Muscle layer of colon (tissue), 2 donors: ENCODE results near the gene NET1.

Experiments
- H3K27ac ChIP-seq: one replicate; pipeline ENCODE4 v1.7.0; 2013; ENCODE audit warnings: low read depth, mild to moderate bottlenecking, low read length, moderate library complexity
- H3K27me3 ChIP-seq, 2 donors: one replicate each; pipeline ENCODE4 v1.7.0; 2013; ENCODE audit warnings: low read length in 2 of 2, mild to moderate bottlenecking in 2 of 2; ENCODE audit not compliant: insufficient read depth in 2 of 2, control insufficient read depth in 1 of 2
- H3K36me3 ChIP-seq: one replicate; pipeline ENCODE4 v1.7.0; 2013; ENCODE audit warnings: mild to moderate bottlenecking, low read length; ENCODE audit not compliant: insufficient read depth
- H3K4me1 ChIP-seq: one replicate; pipeline ENCODE4 v1.7.0; 2013; ENCODE audit warnings: mild to moderate bottlenecking, low read length; ENCODE audit not compliant: insufficient read depth
- H3K4me3 ChIP-seq, 2 donors: one replicate each; pipeline ENCODE4 v1.7.0; 2013; ENCODE audit warnings: low read length in 2 of 2, low read depth in 1 of 2, mild to moderate bottlenecking in 1 of 2, moderate library complexity in 1 of 2
- H3K9ac ChIP-seq: one replicate; pipeline ENCODE4 v1.7.0; 2013; ENCODE audit warnings: low read length
- H3K9me3 ChIP-seq: one replicate; pipeline ENCODE4 v1.7.0; 2013; ENCODE audit warnings: mild to moderate bottlenecking, low read length
- donor health status: abdominal sarcoma.
- donor health status: Adenocarcinoma of cecum.

The NET1 gene

GRCh38 chr10:5423771-5424170 is 11.4 kb downstream of the NET1 start:
- no peak overlapping the region for H3K4me3 ChIP-seq
- no peaks in the 10 kb centered on the region for H3K36me3 ChIP-seq
- no peak overlapping the region for H3K27ac ChIP-seq
- no peaks in the 10 kb centered on the region for H3K4me1 ChIP-seq
- H3K9me3 ChIP-seq, result no peaks in the 10 kb centered on the region
- H3K27me3 ChIP-seq, result no peaks in the 10 kb centered on the region
- H3K9ac ChIP-seq, result no peak overlapping the region

- no peak overlapping the region for H3K4me3 ChIP-seq
- no peak overlapping the region for H3K27ac ChIP-seq
- H3K4me1 ChIP-seq, result no peaks in the 10 kb centered on the region
- no peaks in the 10 kb centered on the region for H3K36me3 ChIP-seq
- no peaks in the 10 kb centered on the region for H3K27me3 ChIP-seq
- no peak overlapping the region for H3K9ac ChIP-seq
- no peaks in the 10 kb centered on the region for H3K9me3 ChIP-seq
Observed at GRCh38 chr10:5424751-5425150, 12.4 kb downstream of the NET1 start.

- H3K27ac ChIP-seq, result no peak overlapping the region
- H3K4me3 ChIP-seq, result no peak overlapping the region
- H3K27me3 ChIP-seq, result no peaks in the 10 kb centered on the region
- no peak overlapping the region for H3K9ac ChIP-seq
- H3K36me3 ChIP-seq, result no peaks in the 10 kb centered on the region
- H3K9me3 ChIP-seq, result no peaks in the 10 kb centered on the region
- no peaks in the 10 kb centered on the region for H3K4me1 ChIP-seq
Observed at GRCh38 chr10:5428133-5428532, 15.8 kb downstream of the NET1 start.

GRCh38 chr10:5433182-5433581 is 20.8 kb downstream of the NET1 start:
- Histone ChIP-seq H3K36me3 (no peaks in the 10 kb centered on the region), H3K27me3 (no peaks in the 10 kb centered on the region), H3K4me1 (no peaks in the 10 kb centered on the region), H3K27ac (no peak overlapping the region), H3K9me3 (no peaks in the 10 kb centered on the region), H3K9ac (no peak overlapping the region), H3K4me3 (no peak overlapping the region)

- Histone ChIP-seq H3K9ac (no peak overlapping the region), H3K27ac (no peak overlapping the region), H3K4me1 (no peaks in the 10 kb centered on the region), H3K4me3 (no peak overlapping the region), H3K36me3 (no peaks in the 10 kb centered on the region), H3K27me3 (no peaks in the 10 kb centered on the region), H3K9me3 (no peaks in the 10 kb centered on the region)
Observed at GRCh38 chr10:5434017-5434753, 21.8 kb downstream of the NET1 start.

- Histone ChIP-seq H3K36me3 (no peaks in the 10 kb centered on the region), H3K9ac (no peak overlapping the region), H3K27ac (no peak overlapping the region), H3K9me3 (no peaks in the 10 kb centered on the region), H3K4me1 (no peaks in the 10 kb centered on the region), H3K27me3 (no peaks in the 10 kb centered on the region), H3K4me3 (no peak overlapping the region)
Observed at GRCh38 chr10:5435328-5435727, 23.0 kb downstream of the NET1 start.

GRCh38 chr10:5440206-5440605 is 27.8 kb downstream of the NET1 start:
- Histone ChIP-seq H3K27me3 (no peaks in the 10 kb centered on the region), H3K9me3 (no peaks in the 10 kb centered on the region), H3K4me1 (no peaks in the 10 kb centered on the region), H3K9ac (no peak overlapping the region), H3K4me3 (no peak overlapping the region), H3K27ac (no peak overlapping the region), H3K36me3 (no peaks in the 10 kb centered on the region)

- H3K4me1 ChIP-seq, result peaks cover 4% of the 10 kb centered on the region
- H3K36me3 ChIP-seq, result no peaks in the 10 kb centered on the region
- H3K9ac ChIP-seq, result no peak overlapping the region
- H3K9me3 ChIP-seq, result no peaks in the 10 kb centered on the region
- H3K4me3 ChIP-seq, result no peak overlapping the region
- H3K27me3 ChIP-seq, result no peaks in the 10 kb centered on the region
- H3K27ac ChIP-seq, result no peak overlapping the region
Observed at GRCh38 chr10:5441106-5441505, 28.7 kb downstream of the NET1 start.

GRCh38 chr10:5442065-5442989 is 30.0 kb downstream of the NET1 start:
- H3K9ac ChIP-seq, result no peak overlapping the region
- no peak overlapping the region for H3K4me3 ChIP-seq
- H3K27ac ChIP-seq, result no peak overlapping the region
- no peaks in the 10 kb centered on the region for H3K27me3 ChIP-seq
- peaks cover 5% of the 10 kb centered on the region for H3K4me1 ChIP-seq
- no peaks in the 10 kb centered on the region for H3K36me3 ChIP-seq
- no peaks in the 10 kb centered on the region for H3K9me3 ChIP-seq

- Histone ChIP-seq H3K9ac (no peak overlapping the region), H3K4me3 (no peak overlapping the region), H3K36me3 (no peaks in the 10 kb centered on the region), H3K27me3 (no peaks in the 10 kb centered on the region), H3K4me1 (peaks cover 5% of the 10 kb centered on the region), H3K9me3 (no peaks in the 10 kb centered on the region), H3K27ac (no peak overlapping the region)
Observed at GRCh38 chr10:5442990-5443370, 30.6 kb downstream of the NET1 start.

GRCh38 chr10:5443429-5443828 is 31.1 kb downstream of the NET1 start:
- Histone ChIP-seq H3K27ac (no peak overlapping the region), H3K4me1 (peaks cover 5% of the 10 kb centered on the region), H3K27me3 (no peaks in the 10 kb centered on the region), H3K4me3 (no peak overlapping the region), H3K9me3 (no peaks in the 10 kb centered on the region), H3K36me3 (no peaks in the 10 kb centered on the region), H3K9ac (no peak overlapping the region)
